NCI-H146 treated with DMSO at 0.1 percent for 48 hours (cell line): ENCODE measurements around the gene PUDP.

Experiments
- DNase-seq: peaks from one replicate; lab custom pipeline; 2025; ENCODE audit not compliant: unreplicated experiment; lab: John Stamatoyannopoulos, UW

The PUDP gene

DNA sequence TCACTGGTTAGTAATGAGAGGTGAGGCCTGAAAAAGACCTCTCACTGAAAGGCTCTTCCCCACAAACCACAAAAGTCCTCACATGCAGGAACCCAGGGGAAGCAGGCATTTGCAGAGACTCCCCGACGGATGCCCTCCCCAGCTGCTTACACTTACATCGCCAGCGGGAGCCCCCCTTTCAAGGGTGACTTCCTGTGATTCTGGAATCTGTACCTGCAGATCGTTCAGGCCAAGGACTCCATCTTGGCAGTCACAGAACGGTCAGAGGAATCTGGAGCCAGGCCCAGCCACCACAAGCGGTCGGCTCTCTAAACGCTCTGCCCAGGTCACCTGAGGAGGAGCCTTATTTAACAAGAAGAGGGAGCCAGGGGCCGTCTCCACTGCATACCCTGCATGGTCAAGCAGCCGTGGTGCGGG is 71.7 kb downstream of the PUDP start:
- no peak for DNase-seq

DNA sequence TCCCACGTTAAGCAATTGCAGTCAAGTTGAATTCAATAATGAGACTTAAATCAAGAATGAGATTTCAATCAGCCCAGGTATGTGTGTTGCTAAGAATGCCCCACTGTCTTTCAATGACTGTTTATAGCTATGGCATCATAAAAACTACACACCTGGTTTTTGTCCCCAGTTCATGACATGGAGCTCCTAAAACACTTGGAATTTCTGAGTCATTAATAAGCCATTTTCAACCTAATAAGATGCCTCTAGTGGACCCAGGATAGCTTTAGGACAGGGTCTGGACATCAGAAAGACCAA is 73.1 kb downstream of the PUDP start:
- DNase-seq, result no peak

DNA sequence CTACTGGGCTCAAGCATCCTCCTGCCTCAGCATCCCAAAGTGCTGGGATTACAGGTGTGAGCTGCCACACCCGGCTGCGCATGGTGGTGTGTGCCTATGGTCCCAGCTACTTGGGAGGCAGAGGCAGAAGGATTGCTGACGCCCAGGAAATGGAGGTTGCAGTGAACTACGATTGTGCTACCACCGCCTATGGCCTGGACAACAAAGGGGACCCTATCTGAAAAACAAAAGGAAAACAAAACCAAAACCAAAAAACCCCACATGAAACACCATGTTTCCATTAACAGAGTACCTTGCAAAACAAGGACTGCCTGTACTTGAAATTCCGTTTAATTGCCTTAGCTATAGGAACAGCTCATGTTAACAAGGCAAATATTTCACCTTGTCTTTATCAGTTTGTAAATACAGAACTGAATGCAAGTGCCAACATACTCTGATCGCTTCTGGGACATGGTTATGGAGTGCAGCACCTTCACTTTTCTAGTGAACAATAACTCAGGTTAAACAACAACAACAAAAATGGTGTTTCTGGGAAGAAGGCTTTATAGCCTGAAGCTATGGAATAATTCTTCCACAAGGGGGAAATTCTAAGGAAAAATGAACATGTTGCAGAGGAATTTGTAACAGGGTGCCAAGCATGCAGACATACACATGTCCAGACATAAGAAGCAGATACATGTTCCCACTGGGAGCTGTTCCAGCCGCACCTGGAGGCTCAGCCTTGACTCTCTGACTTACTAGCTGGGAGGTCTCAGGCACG is 73.6 kb downstream of the PUDP start:
- DNase-seq, result no peak

DNA sequence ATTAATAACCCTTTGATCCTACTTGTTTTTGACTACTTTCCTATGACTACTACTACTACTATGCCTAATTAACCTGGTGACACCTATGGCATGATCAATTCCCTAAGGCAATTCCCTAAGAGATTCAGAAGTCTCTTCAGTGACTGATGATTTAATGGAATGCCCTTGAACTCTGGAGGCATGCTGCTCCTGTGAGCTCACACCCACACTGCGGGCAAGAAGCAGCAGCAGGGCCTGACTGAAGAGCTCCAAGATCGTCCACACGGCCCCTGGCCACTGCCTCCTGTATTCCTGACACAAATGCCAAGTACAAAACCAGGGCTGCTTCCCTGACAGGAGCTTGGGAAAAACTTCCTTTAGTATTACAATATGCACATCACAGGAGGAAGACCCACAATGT is 74.6 kb downstream of the PUDP start:
- no peak for DNase-seq

DNA sequence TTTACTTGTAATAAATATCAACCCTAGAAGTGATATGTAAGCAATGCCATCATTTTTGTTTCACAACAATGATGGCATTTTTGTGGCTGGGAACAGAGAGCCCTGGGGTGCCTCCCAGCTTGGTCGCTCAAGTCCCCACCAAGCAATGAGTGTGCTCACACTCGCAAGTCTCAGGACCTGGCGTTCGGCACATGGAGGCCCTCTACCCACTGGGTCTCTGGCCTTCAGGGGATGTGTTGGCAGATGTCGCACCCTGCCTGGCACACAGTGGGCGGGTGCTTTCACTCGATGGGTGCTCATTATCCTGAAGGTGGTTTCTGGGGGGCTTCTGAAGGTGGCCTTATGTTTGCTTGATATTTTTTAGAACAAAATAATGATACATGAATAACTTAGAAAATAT is 75.1 kb downstream of the PUDP start:
- DNase-seq, result no peak

DNA sequence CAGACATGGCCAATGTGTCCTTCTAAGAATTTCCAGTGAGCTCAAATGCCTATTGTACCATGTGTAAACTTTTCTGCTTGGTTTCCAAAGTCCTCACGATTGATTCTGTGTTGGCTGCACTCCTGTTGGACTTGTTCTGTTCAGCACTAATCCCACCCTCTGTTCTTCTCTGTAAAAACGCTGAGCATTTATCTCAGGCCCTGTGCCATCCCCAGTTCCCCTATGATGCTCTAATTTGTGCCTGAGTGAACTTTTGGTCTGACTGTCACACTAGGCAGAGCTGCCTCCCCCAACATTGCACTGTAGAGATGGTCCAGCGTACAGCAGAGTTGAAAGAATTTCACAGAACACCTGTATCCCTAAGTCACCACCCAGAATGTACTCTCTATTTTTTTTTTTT is 76.6 kb downstream of the PUDP start:
- DNase-seq, result no peak

DNA sequence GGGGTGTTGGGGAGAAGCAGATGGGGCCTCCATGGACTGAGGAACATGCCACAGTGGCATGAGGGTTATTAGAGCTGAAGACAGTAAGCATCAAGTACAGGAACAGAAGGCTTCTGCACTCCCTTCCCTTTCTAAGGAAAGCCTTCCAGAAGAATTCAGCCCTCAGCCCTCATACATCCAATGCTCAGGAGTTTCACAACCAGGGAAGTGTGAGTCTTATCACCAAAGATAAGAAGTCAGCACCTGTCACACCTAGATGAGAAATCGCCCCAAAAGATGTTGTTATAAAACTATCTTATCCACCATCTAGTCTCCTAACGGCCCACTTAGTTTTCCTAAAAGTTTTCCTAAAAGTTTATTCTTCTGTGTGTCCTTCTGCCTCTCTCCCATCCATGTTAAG is 78.4 kb downstream of the PUDP start:
- DNase-seq, result no peak

DNA sequence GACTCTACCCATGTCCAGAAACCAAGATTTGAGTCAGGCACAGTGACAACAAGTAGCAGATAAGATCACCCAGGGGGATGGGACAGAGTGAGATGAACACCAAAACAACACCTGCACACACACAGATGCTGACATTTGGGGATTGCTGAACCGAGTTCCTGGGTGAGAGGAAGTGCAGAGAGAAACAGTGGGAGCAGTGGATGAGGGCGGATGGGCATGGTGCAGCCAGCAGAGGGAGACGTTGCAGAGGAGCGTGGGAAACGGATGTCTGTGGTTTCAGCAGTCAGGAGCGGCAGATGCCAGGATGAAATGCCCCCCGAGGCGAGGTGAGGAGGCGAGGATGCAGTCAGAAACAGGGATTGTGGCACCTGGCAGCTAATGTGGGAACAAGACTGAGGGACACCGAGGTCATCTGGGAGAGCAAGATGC is 79.0 kb downstream of the PUDP start:
- DNase-seq, result no peak

DNA sequence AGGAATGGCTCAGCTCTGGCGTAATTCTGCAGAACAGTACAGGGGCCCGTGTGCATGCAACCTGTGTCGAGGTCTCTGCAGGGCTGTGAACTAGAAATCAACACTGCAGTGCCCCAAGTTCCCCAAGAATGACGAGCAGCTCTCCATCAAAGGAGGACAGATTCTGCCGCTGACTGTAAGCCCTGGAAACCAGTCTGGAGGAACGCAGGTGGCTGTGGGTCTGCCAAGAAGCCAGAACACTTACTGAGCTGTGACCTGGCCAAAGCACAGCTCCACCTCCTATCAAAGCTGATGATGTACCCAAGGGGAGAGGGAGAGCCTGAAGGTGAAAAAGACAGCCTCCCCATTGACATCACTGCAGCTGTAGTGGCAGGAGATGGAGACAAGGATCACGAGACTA is 80.7 kb downstream of the PUDP start:
- no peak for DNase-seq

DNA sequence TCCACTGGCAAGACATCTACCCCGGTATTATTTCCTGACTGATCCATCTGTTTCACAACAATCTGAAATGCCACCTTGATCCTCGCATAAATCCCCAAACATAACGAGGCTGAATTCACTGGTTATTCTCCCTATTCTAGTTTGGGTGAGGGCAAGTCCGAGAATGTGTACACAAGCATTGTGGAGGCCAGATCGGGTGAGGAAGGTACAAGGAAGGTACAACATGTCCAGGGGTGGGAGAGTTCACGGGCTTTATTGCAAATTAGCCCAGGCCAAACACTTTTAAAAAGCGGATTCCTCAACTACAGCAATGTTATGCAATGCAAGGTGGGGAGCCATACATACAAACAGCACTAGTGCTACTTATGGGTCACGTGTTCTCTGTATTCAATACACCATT is 82.5 kb downstream of the PUDP start:
- DNase-seq, result no peak

DNA sequence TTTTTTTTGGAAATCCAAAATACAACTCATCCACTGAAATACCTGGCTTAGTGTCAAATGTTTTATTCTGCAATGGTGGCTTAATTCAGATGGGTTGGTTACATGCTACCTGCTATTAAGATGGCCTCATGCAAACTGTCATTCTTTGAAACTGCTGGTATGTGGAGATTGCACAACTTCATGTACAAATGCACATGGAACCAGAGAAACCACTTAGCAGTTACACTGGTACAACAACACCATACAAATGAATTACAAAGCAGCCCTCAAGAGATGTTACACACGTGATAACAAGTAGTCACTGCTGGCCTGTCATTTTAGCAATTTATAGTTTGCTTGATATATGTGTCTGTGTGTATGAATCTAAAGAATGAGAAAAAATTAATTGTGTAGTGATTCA is 85.0 kb downstream of the PUDP start:
- DNase-seq, result no peak

DNA sequence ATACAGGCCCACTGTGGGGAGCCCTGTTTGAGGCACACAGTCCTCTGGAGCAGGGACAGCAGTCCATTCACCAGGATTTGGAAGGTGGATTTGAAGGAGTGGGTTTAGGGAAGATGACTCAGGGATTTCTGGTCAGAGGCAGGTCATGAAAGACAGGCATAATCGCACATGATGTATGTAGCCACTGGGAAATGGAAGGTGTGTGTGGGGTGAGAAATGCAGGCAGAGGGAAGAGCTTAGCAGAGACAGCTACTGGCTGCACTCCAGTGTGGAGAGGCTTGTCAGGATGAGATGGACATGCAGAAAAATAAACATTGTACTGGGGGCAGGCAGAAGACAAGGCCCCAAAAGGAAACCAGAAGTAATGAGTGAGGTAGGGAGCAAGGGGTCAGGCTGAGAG is 85.7 kb downstream of the PUDP start:
- DNase-seq, result no peak

DNA sequence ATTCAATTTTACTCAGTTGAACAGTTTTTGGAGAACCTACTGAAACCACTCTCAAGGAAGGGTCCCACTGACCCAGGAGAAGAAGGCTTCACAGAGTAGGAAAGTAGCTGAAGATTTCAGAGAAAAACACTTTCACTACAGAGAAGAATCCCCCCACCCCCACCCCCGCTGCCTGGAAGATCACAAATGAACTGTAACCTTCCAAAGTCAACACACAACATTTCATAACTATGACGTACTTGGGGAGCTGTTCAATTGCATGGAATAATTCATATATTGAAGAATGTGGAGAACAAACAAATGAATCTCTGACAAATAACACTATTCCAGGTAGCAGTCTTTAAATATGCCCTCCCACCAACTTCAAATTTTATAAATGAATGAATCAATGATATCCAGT is 86.5 kb downstream of the PUDP start:
- no peak for DNase-seq

DNA sequence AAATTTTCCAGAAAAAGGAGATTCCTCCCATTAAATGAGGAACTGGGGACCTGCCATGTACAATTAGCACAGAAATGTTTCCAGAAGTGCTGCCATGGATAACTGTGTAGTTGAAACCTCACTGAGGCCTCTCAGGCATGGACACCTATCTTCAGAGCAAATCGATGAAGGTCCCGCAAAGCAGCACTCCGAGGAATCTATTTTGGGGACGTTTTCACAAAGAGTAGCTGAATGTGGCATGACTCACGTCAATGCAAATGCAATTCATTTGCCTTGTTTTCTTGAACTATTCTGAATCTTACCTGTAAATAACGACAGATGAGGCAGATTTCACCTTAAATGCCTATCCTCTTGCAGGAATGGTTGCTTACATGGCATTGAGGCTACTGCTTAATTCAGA is 87.5 kb downstream of the PUDP start:
- no peak for DNase-seq

DNA sequence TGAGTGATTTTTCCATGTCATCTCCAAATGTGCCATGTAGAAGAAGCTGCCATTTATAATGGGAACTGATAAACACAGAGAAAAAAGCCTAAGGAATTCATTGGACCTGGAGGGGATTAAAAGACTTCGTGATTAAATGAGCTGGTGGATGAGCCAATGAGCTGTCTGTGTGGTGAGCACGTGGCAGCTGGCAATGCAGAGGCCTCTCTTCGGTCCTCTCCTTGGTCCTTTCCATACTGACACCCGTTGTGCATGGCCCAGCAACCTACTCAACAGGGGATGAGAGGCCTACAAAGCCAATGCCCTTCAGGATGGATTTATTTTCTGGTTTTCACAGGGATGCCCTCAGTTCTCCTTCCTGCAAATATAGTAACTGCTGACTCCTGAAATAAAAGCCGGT is 88.1 kb downstream of the PUDP start:
- no peak for DNase-seq

DNA sequence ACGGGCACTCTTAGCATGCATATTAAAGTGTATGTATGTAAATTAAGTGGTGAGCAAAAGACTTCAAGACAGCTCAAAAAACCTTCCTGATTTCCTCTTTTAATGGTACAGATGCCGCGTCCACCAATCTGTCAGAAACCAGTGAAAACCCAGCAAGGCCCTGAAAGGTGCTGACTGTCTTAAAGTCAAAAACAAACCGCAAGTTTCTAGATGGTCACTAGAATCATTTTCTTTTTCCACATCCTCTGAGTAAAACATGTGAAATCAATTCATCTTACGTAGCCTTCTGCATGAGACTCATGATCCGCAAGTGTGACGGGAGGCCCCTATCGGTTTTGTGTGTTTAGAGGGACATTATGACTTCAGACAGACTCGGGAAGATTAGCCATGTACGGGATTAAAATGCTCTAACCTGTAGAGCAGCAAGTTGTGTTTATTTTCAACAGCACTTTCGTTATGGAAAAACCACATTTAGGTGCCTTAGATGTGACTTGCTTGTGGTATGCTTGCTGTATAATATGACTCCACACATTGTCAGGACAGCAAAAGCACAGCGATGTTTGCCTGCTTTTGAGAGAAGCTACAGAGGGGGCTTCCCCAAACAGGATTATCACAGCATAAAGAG is 88.6 kb downstream of the PUDP start:
- DNase-seq, result no peak

DNA sequence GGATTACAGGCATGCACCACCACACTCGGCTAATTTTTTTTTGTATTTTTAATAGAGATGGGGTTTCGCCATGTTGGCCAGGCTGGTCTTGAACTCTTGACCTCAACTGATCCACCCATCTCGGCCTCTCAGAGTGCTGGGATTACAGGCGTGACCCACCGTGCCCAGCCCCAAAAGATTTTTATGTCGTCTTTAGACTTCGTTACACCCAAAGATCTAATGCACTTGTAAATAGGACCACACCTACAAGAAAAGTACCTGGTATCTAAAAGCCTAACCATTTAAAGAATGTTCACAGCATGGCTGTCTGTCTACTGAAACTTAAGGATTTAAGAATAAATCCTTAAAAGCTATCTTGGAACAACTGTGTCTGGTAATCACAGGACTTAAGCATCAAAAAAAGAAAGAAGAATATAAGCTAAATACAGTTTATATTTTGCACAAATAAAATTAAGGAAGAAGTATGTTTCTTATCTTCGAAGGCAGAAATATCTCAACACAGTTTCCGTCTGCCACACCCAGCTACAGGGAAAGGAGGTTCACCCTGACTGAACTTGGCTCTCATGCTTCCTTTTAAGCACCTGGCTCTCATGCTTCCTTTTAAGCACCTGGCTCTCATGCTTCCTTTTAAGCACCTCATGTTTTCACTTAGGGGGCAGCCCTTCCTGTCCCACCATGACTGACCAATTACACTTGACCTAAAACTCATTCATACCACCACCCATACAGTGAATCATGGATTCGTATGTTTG is 92.4 kb downstream of the PUDP start:
- DNase-seq, result no peak

DNA sequence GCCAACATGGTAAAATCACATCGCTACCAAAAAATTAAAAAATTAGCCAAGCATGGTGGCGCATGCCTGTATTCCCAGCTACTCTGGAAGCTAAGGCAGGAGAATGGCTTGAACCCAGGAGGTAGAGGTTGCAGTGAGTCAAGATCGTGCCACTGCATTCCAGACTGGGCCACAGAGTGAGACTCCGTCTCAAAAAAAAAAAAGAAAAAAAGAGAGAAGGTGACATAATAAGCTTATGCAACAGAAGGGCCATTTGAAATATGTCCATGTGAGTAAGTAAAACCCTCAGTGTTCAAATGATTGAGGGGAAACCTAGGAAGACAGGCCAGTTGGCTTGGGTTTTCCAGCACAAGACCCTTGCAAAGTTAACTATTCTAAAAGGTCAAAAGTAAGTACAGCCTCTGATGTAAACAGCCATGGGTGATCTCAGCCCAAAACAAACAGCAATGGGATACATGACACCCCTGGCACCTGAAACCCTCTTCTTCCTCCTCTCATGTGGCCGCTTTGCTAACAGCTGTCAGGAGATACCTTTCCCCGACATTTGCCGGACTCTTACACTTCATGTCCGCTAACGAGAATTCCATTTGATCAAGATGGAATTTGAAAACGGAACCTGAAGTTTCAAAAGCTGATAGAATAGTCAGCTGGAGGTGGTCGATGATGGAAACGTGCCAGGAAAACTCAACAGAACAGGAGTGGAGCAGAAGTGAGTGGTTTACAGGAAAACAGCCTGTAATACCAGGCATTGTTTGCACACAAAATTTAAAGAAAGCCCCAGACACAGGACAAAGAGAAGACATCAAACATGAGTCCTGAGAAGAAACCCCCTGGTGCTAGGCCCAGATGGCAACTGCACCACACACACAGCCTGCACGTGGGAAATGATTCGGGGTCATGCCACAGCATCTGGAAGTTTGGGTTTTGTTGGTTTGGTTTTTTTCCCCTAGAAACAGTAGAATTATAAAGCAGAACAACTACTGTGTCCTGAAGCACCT is 93.4 kb downstream of the PUDP start:
- DNase-seq, result no peak

DNA sequence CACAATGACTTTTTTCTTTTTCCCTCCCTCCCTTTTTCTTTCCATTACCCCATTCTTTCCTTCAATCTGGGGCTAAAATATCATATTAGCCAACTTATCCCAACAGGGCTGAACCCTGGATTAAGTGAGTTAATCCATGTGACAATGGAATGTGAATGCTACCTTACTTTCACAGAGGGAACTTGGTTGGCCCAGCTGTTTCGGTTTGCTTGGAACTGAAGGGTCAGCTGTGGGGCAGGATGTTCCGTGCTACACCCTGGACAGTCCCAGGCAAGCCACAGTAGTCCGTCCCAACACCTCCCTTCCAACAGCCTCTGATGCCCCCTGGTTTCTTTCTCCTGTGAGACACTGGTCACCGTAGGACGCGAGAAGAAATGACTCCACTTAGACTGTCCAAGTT is 95.4 kb downstream of the PUDP start:
- no peak for DNase-seq

DNA sequence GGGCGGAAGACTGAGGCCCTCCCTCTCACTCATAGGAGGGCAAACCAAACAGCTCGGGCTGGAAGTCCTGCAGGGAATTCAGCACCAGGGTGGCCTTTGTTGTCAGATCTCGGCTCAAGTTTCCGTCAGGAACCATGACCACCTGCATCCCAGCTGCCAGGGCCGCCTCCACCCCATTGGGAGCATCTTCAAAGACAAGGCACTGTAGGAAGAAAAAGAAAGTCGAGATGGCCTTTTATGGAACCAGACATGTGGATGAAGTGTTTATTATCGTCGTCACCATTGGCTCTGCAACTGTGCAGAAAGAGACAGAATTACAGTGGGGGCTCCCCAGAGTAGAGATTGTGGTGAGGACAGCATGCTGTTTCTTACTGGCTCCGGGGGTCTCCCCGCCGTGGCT is 97.7 kb downstream of the PUDP start:
- DNase-seq, result no peak

DNA sequence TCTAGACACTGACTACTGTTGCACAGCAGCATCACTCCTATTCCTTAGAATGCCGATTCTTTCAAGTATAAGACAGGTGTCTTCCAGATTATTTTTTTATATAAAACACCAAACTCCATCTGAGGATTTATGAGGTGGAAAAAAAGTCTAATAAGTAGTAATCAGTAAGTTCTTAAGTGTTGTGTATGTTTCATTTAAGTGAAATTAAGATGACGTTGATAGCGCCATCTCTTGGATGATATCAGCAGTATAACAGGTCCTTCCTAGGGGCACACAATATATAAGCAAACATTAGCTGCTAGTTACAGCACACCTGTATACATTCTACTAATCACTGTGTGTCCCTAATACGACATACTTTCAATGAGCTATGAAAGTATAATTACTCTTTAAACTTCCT is 100.0 kb downstream of the PUDP start:
- DNase-seq, result peak; percentile 32
